GM12801 (cell line): ENCODE results near the gene SAMD4A.

Source experiments
- CTCF ChIP-seq: IDR thresholded peaks from one replicate; pipeline ENCODE4 v1.5.1; 2011; ENCODE audit warnings: control low read depth; ENCODE audit not compliant: insufficient read length; ENCODE audit errors: extremely low read depth

The SAMD4A gene, protein sequence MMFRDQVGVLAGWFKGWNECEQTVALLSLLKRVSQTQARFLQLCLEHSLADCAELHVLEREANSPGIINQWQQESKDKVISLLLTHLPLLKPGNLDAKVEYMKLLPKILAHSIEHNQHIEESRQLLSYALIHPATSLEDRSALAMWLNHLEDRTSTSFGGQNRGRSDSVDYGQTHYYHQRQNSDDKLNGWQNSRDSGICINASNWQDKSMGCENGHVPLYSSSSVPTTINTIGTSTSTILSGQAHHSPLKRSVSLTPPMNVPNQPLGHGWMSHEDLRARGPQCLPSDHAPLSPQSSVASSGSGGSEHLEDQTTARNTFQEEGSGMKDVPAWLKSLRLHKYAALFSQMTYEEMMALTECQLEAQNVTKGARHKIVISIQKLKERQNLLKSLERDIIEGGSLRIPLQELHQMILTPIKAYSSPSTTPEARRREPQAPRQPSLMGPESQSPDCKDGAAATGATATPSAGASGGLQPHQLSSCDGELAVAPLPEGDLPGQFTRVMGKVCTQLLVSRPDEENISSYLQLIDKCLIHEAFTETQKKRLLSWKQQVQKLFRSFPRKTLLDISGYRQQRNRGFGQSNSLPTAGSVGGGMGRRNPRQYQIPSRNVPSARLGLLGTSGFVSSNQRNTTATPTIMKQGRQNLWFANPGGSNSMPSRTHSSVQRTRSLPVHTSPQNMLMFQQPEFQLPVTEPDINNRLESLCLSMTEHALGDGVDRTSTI

GRCh38 chr14:54566410-54567223 is at the start of gene SAMD4A:
SAMD4A (plus strand) TSS chr14:54567128; CDS start chr14:54567917, 789 bp downstream.
- no peak for TF ChIP-seq CTCF

DNA sequence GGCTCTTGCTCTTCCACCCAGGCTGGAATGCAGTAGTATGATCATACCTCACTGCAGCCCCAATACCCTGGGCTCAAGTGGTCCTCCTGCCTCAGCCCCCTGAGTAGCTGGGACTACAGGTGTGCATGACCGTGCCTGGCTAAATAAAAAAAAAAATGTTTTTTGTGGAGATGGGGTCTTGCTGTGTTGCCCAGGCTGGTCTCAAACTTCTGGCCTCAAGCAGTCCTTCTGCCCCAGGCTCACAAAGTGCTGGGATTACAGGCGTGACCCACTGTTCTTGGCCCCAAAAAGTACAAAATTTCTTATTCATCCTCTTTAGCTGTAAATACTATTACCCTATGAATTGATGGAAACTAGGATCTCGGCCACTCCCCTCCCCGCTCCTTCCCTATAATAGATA is 42.5 kb upstream of the SAMD4A start:
- no peak for TF ChIP-seq CTCF

GRCh38 chr14:54528973-54529372 is 38.0 kb upstream of the SAMD4A start:
- TF ChIP-seq CTCF = no peak

DNA sequence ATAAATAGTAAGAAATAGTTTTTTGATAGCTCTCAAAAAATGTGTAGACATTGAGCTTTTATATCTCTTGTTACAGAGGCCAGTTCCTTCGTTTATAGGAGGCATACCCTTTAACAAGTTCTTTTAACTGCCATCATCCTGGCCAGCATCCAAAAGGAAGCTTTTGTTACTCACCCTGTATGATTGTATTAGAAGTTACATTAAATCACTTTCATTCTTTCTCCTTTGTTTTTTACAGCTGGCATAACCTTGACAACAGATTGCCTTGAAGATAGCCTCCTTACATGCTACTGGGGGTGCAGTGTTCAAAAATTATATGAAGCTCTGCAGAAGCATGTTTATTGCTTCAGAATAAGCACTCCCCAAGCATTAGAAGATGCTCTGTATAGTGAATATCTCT is 37.1 kb upstream of the SAMD4A start:
- TF ChIP-seq CTCF = no peak

DNA sequence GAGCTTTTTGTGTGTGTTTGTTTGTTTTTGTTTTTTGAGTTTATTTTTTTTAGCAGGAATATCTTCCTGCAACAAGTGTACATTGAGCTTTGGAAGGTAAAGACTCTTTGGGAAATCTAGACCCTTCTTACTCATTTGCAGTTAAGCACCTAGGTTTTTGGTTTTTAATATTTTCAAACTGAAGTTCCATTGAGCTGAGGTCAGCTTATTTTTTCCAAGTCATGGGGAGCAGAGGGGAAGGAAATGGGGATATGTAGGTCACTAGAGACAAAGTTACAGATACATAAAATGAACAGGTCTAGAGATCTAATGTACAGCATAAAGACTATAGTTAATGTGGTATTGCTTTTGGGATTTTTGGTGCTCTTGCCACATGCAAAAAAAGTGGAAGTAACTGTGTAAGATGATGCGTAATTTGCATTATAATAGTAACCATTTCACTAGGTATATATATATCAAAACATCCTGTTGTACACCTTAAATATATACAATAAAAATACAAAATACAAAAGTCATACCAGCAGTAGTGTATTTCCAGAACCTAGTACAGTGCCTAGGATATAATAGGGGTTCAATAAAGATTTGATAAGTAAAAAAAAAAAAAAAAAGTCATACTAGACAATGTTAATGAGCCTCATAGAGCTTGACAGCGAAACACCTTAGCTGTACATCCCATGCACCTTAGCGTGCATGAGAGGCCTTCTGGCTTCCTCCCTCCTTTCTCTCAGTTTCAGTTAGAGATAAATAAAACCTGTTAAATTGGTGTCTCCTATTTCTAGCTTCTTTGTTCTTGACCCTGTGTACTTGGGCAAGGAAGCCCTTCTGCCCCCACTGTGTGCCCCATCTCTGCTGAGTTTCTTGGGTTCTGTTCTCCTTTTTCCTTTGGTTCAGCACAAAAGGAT is 34.6 kb upstream of the SAMD4A start:
- TF ChIP-seq CTCF = no peak

GRCh38 chr14:54533100-54533499 is 33.8 kb upstream of the SAMD4A start:
- TF ChIP-seq CTCF = no peak
